ENCODE results near the gene RPL36.

RPL36 gene

DNA sequence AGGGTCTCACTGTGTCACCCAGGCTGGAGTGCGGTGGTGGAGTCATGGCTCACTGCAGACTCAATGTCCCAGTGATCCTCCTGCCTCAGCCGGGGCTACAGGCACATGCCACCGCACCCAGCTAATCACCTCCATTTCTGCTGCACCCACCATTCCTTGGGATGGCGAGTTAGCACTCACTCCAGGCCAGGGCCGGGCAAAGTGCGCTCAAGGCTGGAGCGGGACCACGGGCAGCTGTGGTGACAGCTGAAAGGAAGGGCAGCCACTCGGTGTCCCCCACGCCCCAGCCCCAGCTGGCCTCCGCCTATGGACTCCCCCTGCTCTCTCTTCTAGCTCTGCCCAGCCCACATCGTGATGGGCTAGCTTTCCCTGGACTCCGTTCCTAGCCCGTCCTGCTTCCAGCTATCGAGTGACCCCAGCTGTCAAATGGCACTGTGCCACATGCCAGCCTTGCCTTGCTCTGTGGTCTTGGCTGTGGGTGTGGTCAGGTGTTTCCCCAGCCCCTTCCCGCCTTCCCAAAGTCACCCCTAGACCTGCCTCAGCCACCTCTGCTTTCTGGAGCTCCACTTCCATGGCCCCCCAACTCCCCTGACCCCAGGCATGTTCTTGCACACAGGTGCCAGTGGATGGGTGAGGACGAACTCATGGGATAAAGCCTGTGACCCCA lies 13.9 kb upstream of the RPL36 start:
- Mint-ChIP-seq H3K27ac (peak overlapping the region; percentile 43), H3K4me1 (peaks cover 16% of the 10 kb centered on the region), H3K27me3 (ENCODE audit: low read depth, poor library complexity) (no peaks in the 10 kb centered on the region), H3K9me3 (no peaks in the 10 kb centered on the region), H3K4me3 (no peak overlapping the region), H3K36me3 (ENCODE audit: low read depth) (peaks cover 16% of the 10 kb centered on the region)
- TF ChIP-seq, protein P1, sequence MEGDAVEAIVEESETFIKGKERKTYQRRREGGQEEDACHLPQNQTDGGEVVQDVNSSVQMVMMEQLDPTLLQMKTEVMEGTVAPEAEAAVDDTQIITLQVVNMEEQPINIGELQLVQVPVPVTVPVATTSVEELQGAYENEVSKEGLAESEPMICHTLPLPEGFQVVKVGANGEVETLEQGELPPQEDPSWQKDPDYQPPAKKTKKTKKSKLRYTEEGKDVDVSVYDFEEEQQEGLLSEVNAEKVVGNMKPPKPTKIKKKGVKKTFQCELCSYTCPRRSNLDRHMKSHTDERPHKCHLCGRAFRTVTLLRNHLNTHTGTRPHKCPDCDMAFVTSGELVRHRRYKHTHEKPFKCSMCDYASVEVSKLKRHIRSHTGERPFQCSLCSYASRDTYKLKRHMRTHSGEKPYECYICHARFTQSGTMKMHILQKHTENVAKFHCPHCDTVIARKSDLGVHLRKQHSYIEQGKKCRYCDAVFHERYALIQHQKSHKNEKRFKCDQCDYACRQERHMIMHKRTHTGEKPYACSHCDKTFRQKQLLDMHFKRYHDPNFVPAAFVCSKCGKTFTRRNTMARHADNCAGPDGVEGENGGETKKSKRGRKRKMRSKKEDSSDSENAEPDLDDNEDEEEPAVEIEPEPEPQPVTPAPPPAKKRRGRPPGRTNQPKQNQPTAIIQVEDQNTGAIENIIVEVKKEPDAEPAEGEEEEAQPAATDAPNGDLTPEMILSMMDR (IDR thresholded peaks at IDR 0.05), result no peak
- DNase-seq, result no peak

DNA sequence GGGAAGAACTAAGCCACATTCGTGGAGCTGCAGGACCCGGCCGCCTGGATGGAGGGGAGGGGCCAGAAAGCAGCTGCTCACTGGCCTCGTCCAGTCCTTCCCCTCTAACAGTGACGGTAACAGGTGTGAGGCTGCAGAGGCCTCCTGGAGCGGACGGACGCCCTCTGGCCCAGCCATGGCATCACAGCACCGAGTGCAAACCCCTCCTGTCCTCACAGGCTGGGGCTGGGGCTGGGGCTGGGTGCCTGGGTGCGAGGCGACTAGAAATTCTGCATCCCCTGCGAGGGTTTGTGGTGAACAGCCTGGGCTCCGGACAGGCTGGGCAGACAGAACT lies 13.4 kb upstream of the RPL36 start:
- Mint-ChIP-seq H3K4me1 (peaks cover 21% of the 10 kb centered on the region), H3K27me3 (ENCODE audit: low read depth, poor library complexity) (no peaks in the 10 kb centered on the region), H3K27ac (no peak overlapping the region), H3K4me3 (no peak overlapping the region), H3K9me3 (no peaks in the 10 kb centered on the region), H3K36me3 (ENCODE audit: low read depth) (peaks cover 14% of the 10 kb centered on the region)
- TF ChIP-seq, protein P1 (IDR thresholded peaks at IDR 0.05), result no peak
- DNase-seq, result no peak

DNA sequence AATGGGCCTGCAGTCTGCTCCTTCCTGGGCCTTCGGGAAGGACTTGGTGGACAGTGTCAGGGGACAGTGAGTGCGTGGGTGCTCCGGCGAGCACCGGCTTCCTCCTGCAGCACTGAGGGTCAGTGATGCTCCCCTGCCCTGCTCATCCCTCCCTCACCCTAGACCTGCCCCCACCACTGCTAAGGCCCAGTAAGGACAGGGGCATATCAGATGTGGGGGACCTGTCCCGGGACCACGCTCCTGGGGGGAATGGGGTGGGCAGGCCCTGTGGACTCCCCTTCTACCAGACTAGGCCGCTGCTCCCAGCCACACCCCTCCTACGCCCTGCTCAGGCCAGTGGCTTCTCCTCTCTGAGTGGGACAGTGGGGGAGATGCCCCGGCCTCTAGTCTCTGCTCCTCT lies 13.0 kb upstream of the RPL36 start:
- peaks cover 14% of the 10 kb centered on the region for H3K36me3 Mint-ChIP-seq (ENCODE audit: low read depth)
- H3K4me1 Mint-ChIP-seq, result peaks cover 25% of the 10 kb centered on the region
- no peak overlapping the region for H3K27ac Mint-ChIP-seq
- TF ChIP-seq, protein P1 (IDR thresholded peaks at IDR 0.05), result no peak
- no peaks in the 10 kb centered on the region for H3K27me3 Mint-ChIP-seq (ENCODE audit: low read depth, poor library complexity)
- no peaks in the 10 kb centered on the region for H3K9me3 Mint-ChIP-seq
- no peak overlapping the region for H3K4me3 Mint-ChIP-seq
- no peak for DNase-seq

DNA sequence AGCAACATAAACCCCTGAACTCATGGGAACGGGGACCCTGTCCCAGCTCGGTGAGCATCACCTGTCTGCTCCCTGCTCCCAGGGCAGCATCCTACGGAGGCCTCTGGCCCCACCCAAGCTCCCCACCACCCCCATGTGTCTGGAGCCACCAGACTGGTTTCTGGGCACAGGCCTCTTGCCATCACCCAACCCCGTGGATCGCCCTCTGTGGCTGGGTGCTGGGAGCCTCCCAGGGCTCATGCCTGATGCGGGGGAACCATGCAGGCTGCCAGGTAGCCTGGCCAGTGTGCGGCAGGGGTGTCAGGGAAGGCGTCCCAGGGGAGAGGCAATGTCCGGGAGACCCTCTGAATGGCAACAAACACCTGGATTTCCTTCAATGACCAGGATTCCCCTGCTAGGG lies 12.5 kb upstream of the RPL36 start:
- no peak overlapping the region for H3K4me3 Mint-ChIP-seq

DNA sequence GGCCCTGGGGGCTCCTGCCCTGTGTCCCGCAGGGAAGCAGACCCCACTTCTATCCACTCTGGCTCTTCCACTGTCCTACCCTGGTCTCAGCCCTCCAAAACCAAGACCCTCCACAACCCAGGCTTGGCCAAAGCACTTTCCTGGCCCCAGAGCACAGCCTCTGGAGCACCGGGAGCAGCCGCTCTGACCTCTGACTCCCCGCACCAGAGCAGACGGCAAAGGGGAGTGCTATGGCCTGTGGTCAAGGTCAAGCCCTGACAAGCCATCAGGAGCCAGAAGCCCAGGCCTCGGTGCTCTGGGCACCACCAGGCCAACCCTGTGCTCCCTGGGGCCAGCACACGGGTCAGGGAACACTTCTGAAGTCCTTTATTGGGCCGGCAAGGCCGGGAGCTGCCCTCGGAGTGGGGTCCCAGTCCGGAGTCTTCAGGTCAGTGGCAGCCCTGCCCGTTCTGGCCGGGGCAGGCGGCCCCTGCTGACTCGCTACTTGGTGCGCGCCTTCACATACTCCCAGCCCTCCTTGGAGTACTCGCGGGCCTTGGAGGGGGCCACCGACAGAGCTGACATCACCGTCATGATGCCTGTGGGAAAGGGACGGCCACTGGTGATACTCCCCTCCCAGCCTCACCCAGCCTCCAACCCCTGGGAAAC lies 11.9 kb upstream of the RPL36 start:
- Mint-ChIP-seq H3K9me3 (no peaks in the 10 kb centered on the region), H3K4me1 (peaks cover 31% of the 10 kb centered on the region), H3K27ac (no peak overlapping the region), H3K27me3 (ENCODE audit: low read depth, poor library complexity) (peaks cover 2% of the 10 kb centered on the region), H3K4me3 (no peak overlapping the region), H3K36me3 (ENCODE audit: low read depth) (peaks cover 8% of the 10 kb centered on the region)
- TF ChIP-seq, protein P1 (IDR thresholded peaks at IDR 0.05), result no peak
- DNase-seq, result no peak

More for the DNA sequence above, 12.5 kb upstream of the RPL36 start:
- Mint-ChIP-seq H3K27ac (no peak overlapping the region), H3K4me1 (peaks cover 29% of the 10 kb centered on the region), H3K36me3 (ENCODE audit: low read depth) (peaks cover 14% of the 10 kb centered on the region), H3K9me3 (no peaks in the 10 kb centered on the region), H3K27me3 (ENCODE audit: low read depth, poor library complexity) (no peaks in the 10 kb centered on the region)
- DNase-seq, result no peak
- TF ChIP-seq, protein P1 (IDR thresholded peaks at IDR 0.05), result no peak
